Mucosa of gallbladder (tissue), 1 donor: ENCODE results near the gene GPD2. TPM values are rescaled to one million over a fixed set of nuclear protein-coding genes. Genes with fewer than 3 reads are reported as not detected.

Source experiments
- DNase-seq: peaks from one replicate; pipeline ENCODE4 v3.0.0-alpha.2; 2020; ENCODE audit warnings: low spot score
- total RNA-seq: library from RNA; stranded (reverse); gene quantifications from one replicate; pipeline ENCODE4 v1.2.1, GENCODE V29; 2021
- donor health status: DM: no; HTN: no; CAD: no.

GPD2 gene
- total RNA-seq, 1 donor from 2014 or later: 35.0 TPM

GRCh38 chr2:156436497-156437085 is 412 bp downstream of the GPD2 start:
- peak; percentile 22 for DNase-seq

- peak; percentile 21 for DNase-seq
These were observed 1.2 kb downstream of the GPD2 start for GRCh38 chr2:156437272-156437930.

GRCh38 chr2:156437931-156438410 is 1.8 kb downstream of the GPD2 start:
- no peak for DNase-seq

- DNase-seq: no peak
These were observed 6.9 kb downstream of the GPD2 start for GRCh38 chr2:156443089-156443488.

- DNase-seq: no peak
These were observed 9.4 kb downstream of the GPD2 start for GRCh38 chr2:156445296-156446220.

GRCh38 chr2:156447761-156448160 is 11.6 kb downstream of the GPD2 start:
- DNase-seq: no peak

GRCh38 chr2:156448766-156449165 is 12.6 kb downstream of the GPD2 start:
- DNase-seq: no peak

- DNase-seq: no peak
These were observed 16.8 kb downstream of the GPD2 start for GRCh38 chr2:156452971-156453370.

- DNase-seq: no peak
These were observed 19.3 kb downstream of the GPD2 start for GRCh38 chr2:156455361-156455975.

- DNase-seq: no peak
These were observed 20.4 kb downstream of the GPD2 start for GRCh38 chr2:156456616-156457015.

- DNase-seq: no peak
These were observed 21.6 kb downstream of the GPD2 start for GRCh38 chr2:156457523-156458517.

GRCh38 chr2:156459720-156460119 is 23.5 kb downstream of the GPD2 start:
- peak; percentile 31 for DNase-seq

GRCh38 chr2:156464106-156464505 is 27.9 kb downstream of the GPD2 start:
- no peak for DNase-seq

GRCh38 chr2:156465573-156465972 is 29.4 kb downstream of the GPD2 start:
- no peak for DNase-seq

GRCh38 chr2:156466739-156467405 is 30.7 kb downstream of the GPD2 start:
- peak; percentile 59 for DNase-seq

- no peak for DNase-seq
These were observed 34.9 kb downstream of the GPD2 start for GRCh38 chr2:156470975-156471583.

GRCh38 chr2:156471762-156472161 is 35.6 kb downstream of the GPD2 start:
- no peak for DNase-seq

GRCh38 chr2:156472686-156473085 is 36.5 kb downstream of the GPD2 start:
- no peak for DNase-seq

- DNase-seq: no peak
These were observed 37.3 kb downstream of the GPD2 start for GRCh38 chr2:156473445-156473844.

GRCh38 chr2:156474401-156474800 is 38.2 kb downstream of the GPD2 start:
- DNase-seq: no peak
